Liver (tissue), 9 donors: Measurements from ENCODE around the gene PEX11G. TPM values are rescaled to one million over a fixed set of nuclear protein-coding genes. Genes with fewer than 3 reads are reported as not detected.

Experiments
- DNase-seq: peaks from one replicate; pipeline ENCODE4 v3.0.0-alpha.2; 2017; ENCODE audit warnings: low spot score
- H3K27ac ChIP-seq, 2 donors: one replicate each; pipeline ENCODE4 v1.7.0; 2013; ENCODE audit warnings: inconsistent platforms in 2 of 2, low read length in 2 of 2, control low read depth in 1 of 2, low read depth in 1 of 2, mild to moderate bottlenecking in 1 of 2
- H3K27me3 ChIP-seq, 4 donors: one replicate each; pipeline versions ENCODE4 v1.6.1 to v1.7.0; 2013; ENCODE audit warnings: low read length in 3 of 4, inconsistent platforms in 1 of 4, mild to moderate bottlenecking in 1 of 4, moderate library complexity in 1 of 4; ENCODE audit not compliant: control insufficient read depth in 4 of 4, insufficient read depth in 4 of 4
- H3K36me3 ChIP-seq, 4 donors: one replicate each; pipeline versions ENCODE4 v1.6.1 to v1.7.0; 2013; ENCODE audit warnings: low read length in 3 of 4, mild to moderate bottlenecking in 3 of 4, low read depth in 1 of 4, moderate library complexity in 1 of 4; ENCODE audit not compliant: control insufficient read depth in 4 of 4, insufficient read depth in 3 of 4
- H3K4me1 ChIP-seq, 4 donors: one replicate each; pipeline versions ENCODE4 v1.6.1 to v1.7.0; 2013; ENCODE audit warnings: low read length in 3 of 4, mild to moderate bottlenecking in 3 of 4, moderate library complexity in 1 of 4; ENCODE audit not compliant: control insufficient read depth in 4 of 4, insufficient read depth in 4 of 4
- H3K4me3 ChIP-seq, 3 donors: one replicate each; pipeline versions ENCODE4 v1.6.1 to v1.7.0; 2013; ENCODE audit warnings: low read length in 3 of 3, control low read depth in 1 of 3, low read depth in 1 of 3, mild to moderate bottlenecking in 1 of 3
- H3K9ac ChIP-seq, 2 donors: one replicate each; pipeline ENCODE4 v1.7.0; 2013; ENCODE audit warnings: low read length in 2 of 2, mild to moderate bottlenecking in 2 of 2, moderate library complexity in 2 of 2, control low read depth in 1 of 2, low read depth in 1 of 2
- H3K9me3 ChIP-seq, 4 donors: one replicate each; pipeline versions ENCODE4 v1.6.1 to v1.7.0; 2013; ENCODE audit warnings: low read length in 3 of 4; ENCODE audit not compliant: control insufficient read depth in 4 of 4
- ATF3 ChIP-seq: IDR thresholded peaks from 2 replicates; pipeline ENCODE4 v1.6.1; 2016; ENCODE audit warnings: antibody characterized with exemption
- CTCF ChIP-seq: fragments of 150-350 bp; IDR thresholded peaks from 2 replicates; pipeline ENCODE4 v1.5.1; 2017; ENCODE audit warnings: improper control_type of control experiment, low read depth, low read length; ENCODE audit not compliant: missing input control
- FOXA1 ChIP-seq: IDR thresholded peaks from 2 replicates; pipeline ENCODE4 v1.6.1; 2016; ENCODE audit warnings: antibody characterized with exemption
- FOXA2 ChIP-seq: IDR thresholded peaks from 2 replicates; pipeline ENCODE4 v1.6.1; 2016; ENCODE audit warnings: antibody characterized with exemption
- GABPA ChIP-seq, 2 donors: IDR thresholded peaks in 1 of 2; conservative IDR thresholded peaks in 1 of 2; 2 replicates each; pipeline ENCODE4 v1.6.1; 2016; ENCODE audit warnings: antibody characterized with exemption in 2 of 2, mild to moderate bottlenecking in 1 of 2, moderate library complexity in 1 of 2
- HNF4A ChIP-seq, 2 donors: conservative IDR thresholded peaks; 2 replicates each; pipeline ENCODE4 v1.6.1; 2016; ENCODE audit warnings: antibody characterized with exemption in 2 of 2, mild to moderate bottlenecking in 2 of 2
- HNF4G ChIP-seq: IDR thresholded peaks from 2 replicates; pipeline ENCODE4 v1.6.1; 2016; ENCODE audit warnings: antibody characterized with exemption
- JUND ChIP-seq, 2 donors: IDR thresholded peaks; 2 replicates each; pipeline ENCODE4 v1.6.1; 2016; ENCODE audit warnings: antibody characterized with exemption in 2 of 2
- MAX ChIP-seq: IDR thresholded peaks from 2 replicates; pipeline ENCODE4 v1.6.1; 2016; ENCODE audit warnings: antibody characterized with exemption
- NR2F2 ChIP-seq: IDR thresholded peaks from 2 replicates; pipeline ENCODE4 v1.6.1; 2016; ENCODE audit warnings: antibody characterized with exemption
- RAD21 ChIP-seq, 2 donors: IDR thresholded peaks; 2 replicates each; pipeline ENCODE4 v1.6.1; 2016; ENCODE audit warnings: antibody characterized with exemption in 2 of 2, mild to moderate bottlenecking in 2 of 2
- REST ChIP-seq: IDR thresholded peaks from 2 replicates; pipeline ENCODE4 v1.6.1; 2016; ENCODE audit warnings: antibody characterized with exemption, mild to moderate bottlenecking
- RXRA ChIP-seq, 2 donors: IDR thresholded peaks; 2 replicates each; pipeline ENCODE4 v1.6.1; 2017 to 2018; ENCODE audit warnings: antibody characterized with exemption in 2 of 2, mild to moderate bottlenecking in 1 of 2
- SP1 ChIP-seq: IDR thresholded peaks from 2 replicates; pipeline ENCODE4 v1.6.1; 2018; ENCODE audit warnings: antibody characterized with exemption, mild to moderate bottlenecking
- TAF1 ChIP-seq: conservative IDR thresholded peaks from 2 replicates; pipeline ENCODE4 v1.6.1; 2016; ENCODE audit warnings: antibody characterized with exemption, mild to moderate bottlenecking
- YY1 ChIP-seq: IDR thresholded peaks from 2 replicates; pipeline ENCODE4 v1.6.1; 2016; ENCODE audit warnings: antibody characterized with exemption, mild to moderate bottlenecking
- ZBTB33 ChIP-seq: IDR thresholded peaks from 2 replicates; pipeline ENCODE4 v1.6.1; 2016; ENCODE audit warnings: antibody characterized with exemption
- WGBS: extraction: QIAGEN DNeasy Blood & Tissue Kit; methylation state at CpG from one replicate; pipeline ENCODE4 v1.1.7; 2013; 5-methylcytosine and 5-hydroxymethylcytosine counted together
- polyA plus RNA-seq, 2 donors: library from polyadenylated mRNA; stranded (reverse) in 1 of 2; unstranded in 1 of 2; fragments of 200-250 nt in 1 of 2; fragments of >200 nt in 1 of 2; fragmentation: Nextera tagmentation in 1 of 2; extraction: Ambion mirVana in 1 of 2; gene quantifications; one replicate each; pipeline versions ENCODE4 v1.2.1 to v1.2.3, GENCODE V29; 2013 to 2015
- total RNA-seq, 2 donors: library from RNA; depleted of rRNA; stranded (reverse); fragments of >200 nt; gene quantifications; one replicate each; pipeline ENCODE4 v1.2.3, GENCODE V29; 2014
- donor health status: healthy.
- donor health status: healthy.
- donor health status: healthy.
- donor health status: healthy.
- donor health status: healthy.

PEX11G gene
- total and polyA plus RNA-seq, 4 donors = 1.9 to 10.9 (median 8.2) TPM

GRCh38 chr19:7447648-7448047, 41.2 kb downstream of the PEX11G start:
- H3K27ac ChIP-seq = no peak overlapping the region
- no peak overlapping the region for H3K4me3 ChIP-seq
- peaks cover 15 to 59% (median 32%) of the 10 kb centered on the region in 4 donors for H3K36me3 ChIP-seq
- TF ChIP-seq REST (no peak), HNF4A (conservative IDR thresholded peaks at IDR 0.05) (no peak), SP1 (no peak), RXRA (IDR thresholded peaks at IDR 0.05) (no peak), GABPA (IDR thresholded peaks at IDR 0.05 in 1 of 2, conservative IDR thresholded peaks at IDR 0.05 in 1 of 2) (no peak), RAD21 (IDR thresholded peaks at IDR 0.05) (no peak), NR2F2 (no peak), YY1 (no peak), ZBTB33 (no peak), CTCF (no peak), FOXA1 (no peak), TAF1 (no peak), ATF3 (no peak), HNF4G (no peak), MAX (no peak), FOXA2 (no peak), JUND (IDR thresholded peaks at IDR 0.05) (no peak)
- no peak overlapping the region for H3K9ac ChIP-seq
- 99% methylated on average over 6 of the region's 6 CpGs for WGBS
- H3K27me3 ChIP-seq = no peaks in the 10 kb centered on the region
- peaks cover 0 to 11% (median 9%) of the 10 kb centered on the region in 4 donors for H3K9me3 ChIP-seq
- H3K4me1 ChIP-seq = no peaks in the 10 kb centered on the region
- DNase-seq = no peak

- DNase-seq = no peak
- peaks cover 17 to 64% (median 33%) of the 10 kb centered on the region in 4 donors for H3K36me3 ChIP-seq
- peaks cover 0 to 3% (median under 1%) of the 10 kb centered on the region in 4 donors for H3K9me3 ChIP-seq
- no peak overlapping the region for H3K27ac ChIP-seq
- no peaks in the 10 kb centered on the region for H3K4me1 ChIP-seq
- no peak overlapping the region for H3K4me3 ChIP-seq
- H3K27me3 ChIP-seq = no peaks in the 10 kb centered on the region
- 98% methylated on average over 3 of the region's 3 CpGs for WGBS
- no peak overlapping the region for H3K9ac ChIP-seq
- no peak for TF ChIP-seq SP1
- TF ChIP-seq RXRA (IDR thresholded peaks at IDR 0.05) = no peak
- no peak for TF ChIP-seq ZBTB33
- no peak for TF ChIP-seq NR2F2
- no peak for TF ChIP-seq FOXA1
- TF ChIP-seq CTCF = no peak
- no peak for TF ChIP-seq GABPA (IDR thresholded peaks at IDR 0.05 in 1 of 2, conservative IDR thresholded peaks at IDR 0.05 in 1 of 2)
- no peak for TF ChIP-seq FOXA2
- TF ChIP-seq HNF4G = no peak
- TF ChIP-seq HNF4A (conservative IDR thresholded peaks at IDR 0.05) = no peak
Observed at GRCh38 chr19:7445104-7445503, 43.7 kb downstream of the PEX11G start.
